Loucy (cell line): ENCODE measurements around the gene VN1R5.

ENCODE experiments used
- H2AFZ ChIP-seq: fragments of 200-600 bp; sonication (generic); 2 replicates; pipeline ENCODE4 v1.6.0; 2016; ENCODE audit warnings: antibody characterized with exemption, mild to moderate bottlenecking, low read length, moderate library complexity
- H3F3A ChIP-seq: fragments of 200-600 bp; 2 replicates; pipeline ENCODE4 v1.6.0; 2016; ENCODE audit warnings: antibody characterized with exemption, low read depth, mild to moderate bottlenecking
- H3K27me3 ChIP-seq: fragments of 200-600 bp; sonication (generic); 2 replicates; pipeline ENCODE4 v1.6.1; 2014; ENCODE audit warnings: low read length, mild to moderate bottlenecking; ENCODE audit not compliant: insufficient read depth, poor library complexity, severe bottlenecking
- H3K36me3 ChIP-seq: fragments of 200-600 bp; sonication (generic); 2 replicates; pipeline ENCODE4 v1.6.1; 2016; ENCODE audit warnings: low read length; ENCODE audit not compliant: insufficient read depth
- H3K4me1 ChIP-seq: fragments of 200-600 bp; sonication (generic); 2 replicates; pipeline ENCODE4 v1.5.1; 2014; ENCODE audit warnings: low read length, mild to moderate bottlenecking; ENCODE audit not compliant: insufficient read depth, poor library complexity, severe bottlenecking
- H3K4me2 ChIP-seq: fragments of 200-600 bp; sonication (generic); 2 replicates; pipeline ENCODE4 v1.6.0; 2014; ENCODE audit warnings: antibody characterized with exemption, low read length, low read depth, mild to moderate bottlenecking; ENCODE audit not compliant: poor library complexity, severe bottlenecking
- H3K4me3 ChIP-seq: fragments of 200-600 bp; sonication (generic); 2 replicates; pipeline ENCODE4 v1.5.1; 2014; ENCODE audit warnings: low read length, mild to moderate bottlenecking, mixed read lengths; ENCODE audit not compliant: poor library complexity, severe bottlenecking
- H3K79me2 ChIP-seq: fragments of 200-600 bp; sonication (generic); 2 replicates; pipeline ENCODE4 v1.6.1; 2014; ENCODE audit warnings: low read length; ENCODE audit not compliant: insufficient read depth
- H3K9ac ChIP-seq: fragments of 200-600 bp; sonication (generic); 2 replicates; pipeline ENCODE4 v1.6.0; 2014; ENCODE audit warnings: mild to moderate bottlenecking, low read depth, low read length, moderate library complexity; ENCODE audit not compliant: poor library complexity, severe bottlenecking
- H3K9me2 ChIP-seq: fragments of 200-600 bp; sonication (generic); replicated peaks from 2 replicates; pipeline ENCODE4 v1.6.1; 2016; ENCODE audit warnings: low read depth, low read length, mixed read lengths
- H3K9me3 ChIP-seq: fragments of 200-600 bp; sonication (generic); 2 replicates; pipeline ENCODE4 v1.6.1; 2014; ENCODE audit warnings: mild to moderate bottlenecking, antibody characterized with exemption, low read length, low read depth; ENCODE audit not compliant: insufficient read depth
- H4K20me1 ChIP-seq: fragments of 200-600 bp; sonication (generic); 2 replicates; pipeline ENCODE4 v1.6.0; 2014; ENCODE audit warnings: antibody characterized with exemption, low read length, mild to moderate bottlenecking; ENCODE audit not compliant: insufficient read depth, poor library complexity, severe bottlenecking
- EZH2phosphoT487 ChIP-seq: fragments of 200-600 bp; IDR thresholded peaks from 2 replicates; pipeline ENCODE4 v1.6.1; 2018; ENCODE audit warnings: antibody characterized with exemption, mild to moderate bottlenecking, moderate library complexity, borderline replicate concordance
- TF ChIP-seq, protein P1 (sequence below): fragments of 200-600 bp; sonication (generic); conservative IDR thresholded peaks from 2 replicates; pipeline ENCODE4 v1.5.1; 2014; ENCODE audit warnings: mild to moderate bottlenecking, antibody characterized with exemption, low read length

Gene VN1R5

DNA sequence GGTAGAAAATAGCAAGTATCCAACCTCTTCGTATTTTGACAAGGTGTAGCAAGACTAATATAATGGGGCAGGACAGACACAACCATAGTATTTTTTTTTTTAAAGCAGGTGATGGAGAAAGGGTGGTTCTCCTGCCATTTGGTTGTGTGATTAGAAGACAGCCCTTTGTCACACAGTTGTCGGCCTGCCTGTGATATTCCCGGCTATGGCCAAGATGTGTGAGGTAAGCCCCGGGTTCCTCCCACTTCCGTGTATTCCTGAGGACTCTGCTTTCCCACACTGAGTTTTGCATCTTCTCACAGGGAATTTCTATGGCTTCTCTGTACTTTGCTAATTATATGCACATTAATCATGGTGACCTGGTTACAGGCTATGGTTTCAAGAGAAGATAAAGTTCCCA, 39.9 kb downstream of the VN1R5 start:
- Histone ChIP-seq H3K9ac (no peak overlapping the region), H2AFZ (no peak overlapping the region), H3K36me3 (peaks cover 21% of the 10 kb centered on the region; the same call in 1 of the 2 replicates)

GRCh38 chr1:247296599-247297180, 40.8 kb downstream of the VN1R5 start:
- no peaks in the 10 kb centered on the region for H3K9me3 ChIP-seq
- no peaks in the 10 kb centered on the region for H3K9me2 ChIP-seq
- TF ChIP-seq, protein P1, sequence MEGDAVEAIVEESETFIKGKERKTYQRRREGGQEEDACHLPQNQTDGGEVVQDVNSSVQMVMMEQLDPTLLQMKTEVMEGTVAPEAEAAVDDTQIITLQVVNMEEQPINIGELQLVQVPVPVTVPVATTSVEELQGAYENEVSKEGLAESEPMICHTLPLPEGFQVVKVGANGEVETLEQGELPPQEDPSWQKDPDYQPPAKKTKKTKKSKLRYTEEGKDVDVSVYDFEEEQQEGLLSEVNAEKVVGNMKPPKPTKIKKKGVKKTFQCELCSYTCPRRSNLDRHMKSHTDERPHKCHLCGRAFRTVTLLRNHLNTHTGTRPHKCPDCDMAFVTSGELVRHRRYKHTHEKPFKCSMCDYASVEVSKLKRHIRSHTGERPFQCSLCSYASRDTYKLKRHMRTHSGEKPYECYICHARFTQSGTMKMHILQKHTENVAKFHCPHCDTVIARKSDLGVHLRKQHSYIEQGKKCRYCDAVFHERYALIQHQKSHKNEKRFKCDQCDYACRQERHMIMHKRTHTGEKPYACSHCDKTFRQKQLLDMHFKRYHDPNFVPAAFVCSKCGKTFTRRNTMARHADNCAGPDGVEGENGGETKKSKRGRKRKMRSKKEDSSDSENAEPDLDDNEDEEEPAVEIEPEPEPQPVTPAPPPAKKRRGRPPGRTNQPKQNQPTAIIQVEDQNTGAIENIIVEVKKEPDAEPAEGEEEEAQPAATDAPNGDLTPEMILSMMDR: no peak
- no peak for TF ChIP-seq EZH2phosphoT487
- H3K27me3 ChIP-seq: no peaks in the 10 kb centered on the region
- no peak overlapping the region for H2AFZ ChIP-seq
- no peaks in the 10 kb centered on the region for H4K20me1 ChIP-seq
- H3K79me2 ChIP-seq: no peaks in the 10 kb centered on the region
- no peak overlapping the region for H3K4me3 ChIP-seq
- H3K4me2 ChIP-seq: no peak overlapping the region
- no peaks in the 10 kb centered on the region for H3F3A ChIP-seq
- no peak overlapping the region for H3K9ac ChIP-seq
- H3K36me3 ChIP-seq: peaks cover 26% of the 10 kb centered on the region; the same call in 1 of the 2 replicates
- H3K4me1 ChIP-seq: peaks cover 6% of the 10 kb centered on the region

More for the DNA sequence above, 39.9 kb downstream of the VN1R5 start:
- no peaks in the 10 kb centered on the region for H3K27me3 ChIP-seq
- peaks cover 6% of the 10 kb centered on the region for H3K4me1 ChIP-seq
- no peaks in the 10 kb centered on the region for H3K9me3 ChIP-seq
- H3K4me2 ChIP-seq: no peak overlapping the region
- TF ChIP-seq, protein P1: no peak
- H4K20me1 ChIP-seq: no peaks in the 10 kb centered on the region
- H3F3A ChIP-seq: no peaks in the 10 kb centered on the region
- H3K9me2 ChIP-seq: no peaks in the 10 kb centered on the region
- no peaks in the 10 kb centered on the region for H3K79me2 ChIP-seq
- H3K4me3 ChIP-seq: no peak overlapping the region

DNA sequence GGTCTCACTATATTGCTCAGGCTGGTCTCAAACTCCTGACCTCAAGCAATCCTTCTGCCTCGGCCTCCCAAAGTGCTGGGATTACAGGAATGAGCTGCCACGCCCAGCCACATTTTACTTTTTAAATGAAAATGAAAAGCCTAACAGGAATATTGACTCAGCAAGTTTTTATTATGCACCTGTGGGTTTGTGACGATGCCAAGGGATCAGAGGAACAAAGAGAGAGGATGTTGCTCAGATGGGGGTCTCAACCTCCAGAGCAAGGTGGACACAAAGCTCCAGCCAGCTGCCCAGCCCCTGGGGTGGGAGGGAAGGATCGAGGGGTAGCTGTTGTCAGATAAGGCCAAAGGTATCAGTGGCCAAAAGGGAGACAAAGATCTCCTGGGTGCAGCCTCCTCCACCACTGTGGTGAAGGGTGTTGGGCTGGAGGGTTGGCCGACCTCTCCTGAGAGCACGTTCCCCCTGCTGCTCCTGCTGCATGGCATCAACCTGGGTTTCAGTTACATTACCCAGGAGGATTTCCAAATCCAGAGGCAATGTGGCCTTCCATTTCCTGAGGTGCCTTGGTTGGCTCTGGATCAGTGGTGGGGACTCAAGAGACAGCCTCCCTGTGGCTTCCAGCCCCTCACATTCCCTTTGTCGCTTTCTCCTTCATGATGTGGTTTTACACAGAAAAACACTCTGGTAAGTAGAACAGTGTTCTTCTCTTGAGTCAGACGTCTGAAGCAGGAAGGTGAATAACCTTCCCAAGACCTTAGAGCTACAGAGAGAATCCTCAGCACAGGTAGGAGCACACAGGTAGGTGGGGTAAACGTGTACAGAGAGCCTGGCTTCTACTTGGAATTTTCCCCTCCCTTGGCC, 41.6 kb downstream of the VN1R5 start:
- Histone ChIP-seq H3K9me2 (no peaks in the 10 kb centered on the region), H4K20me1 (no peaks in the 10 kb centered on the region), H3K79me2 (no peaks in the 10 kb centered on the region), H3K4me2 (peak overlapping the region; percentile 4), H3K36me3 (peaks cover 34% of the 10 kb centered on the region; the same call in 1 of the 2 replicates), H3K27me3 (no peaks in the 10 kb centered on the region), H2AFZ (no peak overlapping the region), H3F3A (no peaks in the 10 kb centered on the region), H3K9ac (no peak overlapping the region), H3K4me1 (peaks cover 6% of the 10 kb centered on the region), H3K4me3 (no peak overlapping the region), H3K9me3 (no peaks in the 10 kb centered on the region)
- TF ChIP-seq, protein P1: no peak
- no peak for TF ChIP-seq EZH2phosphoT487
